ENCODE results near the gene ARNT2.

- TF ChIP-seq CEBPB (IDR thresholded peaks at IDR 0.05) (no peak), KDM1A (IDR thresholded peaks at IDR 0.05; ENCODE audit: low read depth) (no peak), CTCF (IDR thresholded peaks at IDR 0.05) (no peak), SMC3 (IDR thresholded peaks at IDR 0.05) (no peak)
Measured at GRCh38 chr15:80556694-80557367, 152.6 kb downstream of the ARNT2 start.

Measured in A549 (cell line).